Aorta (tissue), 5 donors: ENCODE data around the gene MTCL1. TPM values are rescaled to one million over a fixed set of nuclear protein-coding genes. Genes with fewer than 3 reads are reported as not detected.

ENCODE experiments used
- ATAC-seq: fragments of 200-7000 bp; cut with Tn5 transposase; one replicate; pipeline ENCODE4 v1.9.1; 2022; ENCODE audit warnings: moderate library complexity; ENCODE audit not compliant: low FRiP score
- DNase-seq, 2 donors: peaks; one replicate each; pipeline ENCODE4 v3.0.0-alpha.2; 2020
- H3K27ac ChIP-seq, 2 donors: one replicate each; pipeline ENCODE4 v1.5.1; 2013; ENCODE audit warnings: low read length in 2 of 2, mild to moderate bottlenecking in 2 of 2, moderate library complexity in 2 of 2, control low read depth in 1 of 2, inconsistent platforms in 1 of 2, low read depth in 1 of 2
- H3K27me3 ChIP-seq, 2 donors: one replicate each; pipeline ENCODE4 v1.6.1; 2013; ENCODE audit warnings: control low read depth in 1 of 2, low read length in 1 of 2, mild to moderate bottlenecking in 1 of 2, moderate library complexity in 1 of 2; ENCODE audit not compliant: insufficient read depth in 2 of 2, control insufficient read depth in 1 of 2
- H3K36me3 ChIP-seq, 2 donors: one replicate each; pipeline ENCODE4 v1.6.1; 2013; ENCODE audit warnings: control low read depth in 1 of 2, low read length in 1 of 2, mild to moderate bottlenecking in 1 of 2; ENCODE audit not compliant: insufficient read depth in 2 of 2, control insufficient read depth in 1 of 2
- H3K4me1 ChIP-seq, 2 donors: one replicate each; pipeline ENCODE4 v1.6.1; 2013; ENCODE audit warnings: low read length in 2 of 2, control low read depth in 1 of 2, mild to moderate bottlenecking in 1 of 2, moderate library complexity in 1 of 2; ENCODE audit not compliant: insufficient read depth in 2 of 2, control insufficient read depth in 1 of 2
- H3K4me3 ChIP-seq, 2 donors: one replicate each; pipeline ENCODE4 v1.5.1; 2013; ENCODE audit warnings: low read length in 2 of 2, control low read depth in 1 of 2, mild to moderate bottlenecking in 1 of 2
- H3K9me3 ChIP-seq: one replicate; pipeline ENCODE4 v1.6.1; 2013; ENCODE audit warnings: mild to moderate bottlenecking, low read length; ENCODE audit not compliant: control insufficient read depth
- WGBS, 2 donors: extraction: QIAGEN DNeasy Blood & Tissue Kit; methylation state at CpG; one replicate each; pipeline ENCODE4 v1.1.7; 2013; 5-methylcytosine and 5-hydroxymethylcytosine counted together
- intact Hi-C, 2 donors: fragments of 100-400 bp; cut with DNase I; formaldehyde crosslinking; loops; one replicate each; pipeline versions ENCODE4 v1.14.2 to v1.15.0; 2022
- polyA plus RNA-seq, 2 donors: library from polyadenylated mRNA; stranded (reverse); fragments of 200-250 nt; gene quantifications; one replicate each; pipeline ENCODE4 v1.2.3, GENCODE V29; 2013
- total RNA-seq, 2 donors: library from RNA; stranded (reverse); fragmentation: NEBNext Ultra II Directional; extraction: Animal tissue kit (Norgen Biotek cat#: 25700); gene quantifications; one replicate each; pipeline ENCODE4 v1.2.1, GENCODE V29; 2021
- donor health status: healthy with polysubstance abuse.
- donor health status: Bipolar disorder and iron deficiency.
- donor health status: DM: no; HTN: no; CAD: no.
- donor health status: DM: no; HTN: no; CAD: no.
- donor health status: DM: yes; HTN: yes; CAD: no.

The MTCL1 gene
- total and polyA plus RNA-seq, 4 donors, result 0.75 to 14.2 (median 6.2) TPM

DNA sequence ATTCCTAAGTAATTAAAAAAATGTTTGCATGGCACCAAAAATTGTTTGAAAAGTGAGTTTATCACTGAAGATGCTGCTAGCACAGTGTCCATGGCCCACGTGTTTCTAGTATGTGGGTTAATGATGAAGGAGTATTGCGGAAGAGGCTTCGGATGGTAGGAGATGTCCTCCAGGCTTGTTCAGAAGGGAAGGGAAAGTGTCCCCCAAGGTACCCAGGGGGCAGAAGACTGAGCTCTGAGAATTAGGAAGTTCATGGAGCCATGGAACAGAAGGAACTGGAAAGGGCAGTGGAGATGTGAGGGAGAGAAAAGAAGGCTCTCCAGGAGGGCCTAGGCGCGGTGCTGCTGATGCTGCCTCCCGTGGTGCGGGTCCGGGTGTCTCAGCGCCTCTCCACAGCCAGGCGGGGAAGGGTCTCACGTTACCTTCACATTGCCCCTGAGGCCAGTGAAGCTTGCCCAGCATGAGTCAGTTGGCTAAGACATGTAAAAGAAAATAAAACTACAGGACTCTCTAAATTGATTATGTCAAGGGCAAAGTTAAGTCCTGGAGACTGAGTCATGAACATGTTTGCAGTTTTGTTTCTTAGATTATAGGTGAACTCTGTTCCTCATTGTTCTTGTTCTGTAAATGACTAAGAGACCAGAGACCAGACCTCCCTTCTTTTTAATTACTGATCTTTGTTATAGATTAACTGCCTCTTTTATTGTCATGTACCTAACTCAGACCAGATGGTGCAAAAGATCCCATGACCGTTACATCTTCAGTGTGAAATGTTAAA is 89.0 kb downstream of the MTCL1 start:
- WGBS, 2 donors, result 83 to 84% methylated on average over 12 of the region's 12 CpGs
- intact Hi-C loops, result no loop called here

DNA sequence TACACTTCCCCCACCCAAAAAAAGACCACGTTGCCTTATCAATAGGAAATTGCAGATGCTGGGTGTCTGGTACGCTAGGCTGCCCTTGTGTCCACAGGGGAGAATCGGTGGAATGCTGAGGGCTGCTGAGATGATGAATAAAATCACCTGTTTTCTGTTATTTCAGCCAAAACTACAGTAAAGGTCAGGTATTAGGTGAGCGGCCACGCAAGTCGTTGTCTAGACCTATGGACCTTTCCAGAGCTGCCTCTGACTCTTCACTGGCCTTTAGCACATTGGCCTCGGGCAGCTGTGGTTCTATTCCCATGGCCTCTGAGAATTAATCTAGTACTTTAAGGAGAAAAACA is 89.6 kb downstream of the MTCL1 start:
- no peaks in the 10 kb centered on the region for H3K9me3 ChIP-seq
- 80 to 81% methylated on average over 7 of the region's 7 CpGs for WGBS, 2 donors

More for the DNA sequence above, 89.0 kb downstream of the MTCL1 start:
- no peak for DNase-seq
- H3K27ac ChIP-seq, result no peak overlapping the region
- H3K27me3 ChIP-seq, result no peaks in the 10 kb centered on the region
- H3K9me3 ChIP-seq, result no peaks in the 10 kb centered on the region
- H3K36me3 ChIP-seq, result no peaks in the 10 kb centered on the region
- ATAC-seq, result no peak
- H3K4me1 ChIP-seq, result no peaks in the 10 kb centered on the region
- H3K4me3 ChIP-seq, result no peak overlapping the region

DNA sequence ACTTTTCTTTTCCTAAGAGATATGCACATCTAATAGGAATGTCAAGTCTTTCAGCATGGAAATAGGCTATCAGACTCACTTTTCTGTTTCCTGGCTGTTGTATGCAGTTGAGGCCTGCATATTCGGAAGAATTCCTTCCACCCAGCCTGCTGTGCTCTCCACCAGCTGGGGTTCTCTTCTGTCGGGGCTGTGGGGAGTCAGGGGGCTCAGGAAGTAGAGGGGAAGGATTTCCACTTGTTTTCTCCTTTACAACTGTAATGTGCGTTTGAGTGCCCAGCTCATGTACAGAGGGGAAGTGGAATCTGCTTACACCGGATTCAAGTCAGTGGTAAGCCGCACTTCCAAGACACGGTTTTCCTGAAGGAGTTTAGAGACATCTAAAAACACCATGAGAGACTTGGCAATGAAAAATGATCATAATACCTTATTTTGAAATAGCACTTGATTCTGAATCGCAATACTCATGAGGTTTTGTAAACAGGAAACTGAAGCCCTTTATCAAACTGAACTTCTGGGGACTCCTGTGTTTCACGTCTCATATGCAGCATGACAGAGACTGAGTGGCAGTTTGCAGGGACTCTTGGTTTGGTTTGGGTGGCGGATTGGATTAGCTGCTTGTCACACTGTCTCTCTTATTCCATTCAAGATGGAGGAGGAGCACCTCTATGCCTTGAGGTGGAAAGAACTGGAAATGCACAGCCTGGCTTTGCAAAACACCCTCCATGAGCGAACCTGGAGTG is 90.4 kb downstream of the MTCL1 start:
- H3K36me3 ChIP-seq, result no peaks in the 10 kb centered on the region
- no peak overlapping the region for H3K27ac ChIP-seq
- ATAC-seq, result no peak
- 84 to 90% methylated on average over 10 of the region's 10 CpGs for WGBS, 2 donors
- intact Hi-C loops, result no loop called here
- H3K27me3 ChIP-seq, result no peaks in the 10 kb centered on the region
- H3K9me3 ChIP-seq, result no peaks in the 10 kb centered on the region
- DNase-seq, result no peak
- H3K4me1 ChIP-seq, result no peaks in the 10 kb centered on the region
- no peak overlapping the region for H3K4me3 ChIP-seq

More for the DNA sequence above, 89.6 kb downstream of the MTCL1 start:
- Histone ChIP-seq H3K4me3 (no peak overlapping the region), H3K36me3 (no peaks in the 10 kb centered on the region), H3K27ac (no peak overlapping the region), H3K4me1 (no peaks in the 10 kb centered on the region), H3K27me3 (no peaks in the 10 kb centered on the region)
- ATAC-seq (no peak), DNase-seq (no peak)
- intact Hi-C loops, result no loop called here

DNA sequence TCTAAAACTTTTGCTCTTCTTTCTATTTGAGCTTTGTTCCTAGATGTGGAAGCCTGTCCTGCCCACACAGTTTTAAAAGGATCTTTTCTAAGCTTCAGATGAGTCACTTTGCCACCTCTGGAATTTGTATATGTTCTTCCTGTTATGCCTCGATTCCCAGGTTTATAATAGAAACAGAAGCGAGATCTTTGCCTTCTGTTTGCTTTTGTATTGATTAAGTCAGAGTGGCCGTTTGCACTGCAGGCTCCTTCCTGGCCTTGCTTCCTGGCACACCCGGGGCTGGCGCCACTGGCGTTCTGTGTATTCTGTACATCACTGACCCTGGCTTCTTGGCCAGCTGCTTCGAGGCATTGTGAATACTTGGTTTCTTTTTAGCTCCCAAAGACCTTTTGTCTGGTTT is 91.8 kb downstream of the MTCL1 start:
- no peak for ATAC-seq
- H3K27me3 ChIP-seq, result no peaks in the 10 kb centered on the region
- intact Hi-C loops, result no loop called here
- WGBS, 2 donors, result 74 to 76% methylated on average over 7 of the region's 7 CpGs
- H3K27ac ChIP-seq, result no peak overlapping the region
- H3K36me3 ChIP-seq, result no peaks in the 10 kb centered on the region
- H3K9me3 ChIP-seq, result no peaks in the 10 kb centered on the region
- no peak overlapping the region for H3K4me3 ChIP-seq
- no peak for DNase-seq
- no peaks in the 10 kb centered on the region for H3K4me1 ChIP-seq

DNA sequence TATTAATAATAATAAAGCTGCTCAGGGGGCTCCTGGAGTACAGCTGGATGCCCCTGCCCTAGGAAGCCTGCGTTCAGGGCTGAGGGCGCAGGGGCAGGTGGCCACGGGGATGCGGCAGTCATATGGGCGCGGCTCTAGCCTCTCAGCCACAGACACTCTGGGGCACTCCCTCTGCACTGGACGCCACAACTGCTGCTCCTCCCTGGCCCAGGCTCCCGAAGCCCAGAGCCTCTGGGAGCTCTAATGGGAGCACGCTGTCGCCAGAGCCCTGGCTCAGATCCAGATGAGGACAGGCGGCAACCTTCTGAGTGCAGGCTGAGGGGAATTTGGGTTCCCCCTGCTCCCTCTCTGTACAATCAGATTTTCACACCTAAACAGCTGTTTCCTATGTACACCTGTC is 93.6 kb downstream of the MTCL1 start:
- Histone ChIP-seq H3K4me1 (no peaks in the 10 kb centered on the region), H3K36me3 (no peaks in the 10 kb centered on the region), H3K4me3 (no peak overlapping the region), H3K9me3 (no peaks in the 10 kb centered on the region), H3K27ac (no peak overlapping the region), H3K27me3 (no peaks in the 10 kb centered on the region)
- DNase-seq (no peak), ATAC-seq (no peak)
- intact Hi-C loops, result no loop called here
- WGBS, 2 donors, result 69 to 71% methylated on average over 11 of the region's 11 CpGs

DNA sequence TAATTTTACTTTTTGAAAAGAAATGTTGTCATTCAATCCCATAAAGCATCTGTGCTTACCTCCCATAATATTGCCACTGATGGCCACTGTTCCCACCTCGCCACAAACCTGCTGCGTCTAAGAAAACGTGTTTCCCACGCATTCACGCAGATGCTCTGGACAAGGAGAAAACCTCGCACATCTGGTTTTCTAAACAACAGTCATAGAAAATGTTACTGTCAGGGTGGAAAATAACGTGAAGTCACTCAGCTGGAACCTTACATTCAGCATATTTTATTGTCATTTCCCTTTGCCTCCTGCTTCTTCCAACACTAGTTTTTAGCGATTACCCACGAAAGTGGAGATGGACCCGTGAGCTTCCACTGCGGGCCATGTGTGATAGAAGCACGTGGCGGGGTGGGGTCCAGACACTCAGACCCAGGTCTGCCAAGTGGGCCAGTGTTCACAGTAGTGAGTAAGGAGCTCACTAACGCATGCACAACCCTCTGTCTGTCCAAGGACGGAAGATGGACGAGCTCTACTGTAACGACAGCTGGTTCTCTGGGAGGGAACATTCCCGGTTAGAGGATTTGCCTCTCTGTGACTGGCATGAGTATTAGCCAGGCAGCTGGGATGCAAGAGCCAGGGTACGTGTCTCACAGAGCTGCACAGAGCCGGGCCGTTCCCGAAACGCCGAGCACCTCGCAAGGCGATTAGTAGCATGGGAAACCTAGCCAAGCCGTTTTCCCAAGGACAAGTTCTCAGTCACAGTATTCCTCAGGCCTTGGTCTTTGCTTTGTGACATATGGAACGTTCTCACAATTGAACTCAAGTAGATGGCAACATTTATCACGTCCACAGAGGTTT is 94.5 kb downstream of the MTCL1 start:
- Histone ChIP-seq H3K27me3 (no peaks in the 10 kb centered on the region), H3K4me3 (peak overlapping the region; percentile 6 to 60), H3K9me3 (no peaks in the 10 kb centered on the region), H3K36me3 (no peaks in the 10 kb centered on the region), H3K27ac (peak overlapping the region in 1 of 2 donors; percentile 62), H3K4me1 (no peaks in the 10 kb centered on the region)
- intact Hi-C loops, result loop anchor here in 1 of 2 donors (10.0 kb wide), 1 partner anchor 255 kb away; no protein-coding TSS in a partner anchor
- 38 to 42% methylated on average over 29 of the region's 29 CpGs for WGBS, 2 donors
- ATAC-seq (peak; percentile 8), DNase-seq (peak in 1 of 2 donors; percentile 60)

DNA sequence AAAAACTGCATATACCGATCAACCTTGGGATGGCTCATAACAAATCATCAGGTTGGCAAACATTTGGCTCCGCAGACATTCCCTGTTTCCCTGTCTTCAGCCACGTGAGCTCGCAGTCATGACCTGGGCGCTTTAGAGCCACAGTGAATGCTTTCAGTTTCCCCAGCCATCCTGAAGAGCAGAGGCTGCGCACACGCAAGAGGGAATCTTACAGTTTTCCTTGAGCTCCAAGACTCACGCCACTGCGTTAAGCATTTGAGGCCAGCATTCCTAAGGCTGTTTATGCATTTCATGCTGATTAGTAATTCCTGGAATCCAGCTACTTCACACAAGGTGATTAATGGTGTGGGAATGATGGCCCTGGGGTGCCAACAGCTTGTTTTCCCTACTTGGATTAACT is 95.1 kb downstream of the MTCL1 start:
- Histone ChIP-seq H3K4me3 (peak overlapping the region; percentile 6 to 60), H3K27me3 (no peaks in the 10 kb centered on the region), H3K4me1 (no peaks in the 10 kb centered on the region), H3K9me3 (no peaks in the 10 kb centered on the region), H3K36me3 (no peaks in the 10 kb centered on the region), H3K27ac (peak overlapping the region in 1 of 2 donors; percentile 62)
- ATAC-seq (no peak), DNase-seq (no peak)
- intact Hi-C loops, result loop anchor here in 1 of 2 donors (10.0 kb wide), 1 partner anchor 254 kb away; no protein-coding TSS in a partner anchor
- WGBS, 2 donors, result 15 to 22% methylated on average over 9 of the region's 9 CpGs

DNA sequence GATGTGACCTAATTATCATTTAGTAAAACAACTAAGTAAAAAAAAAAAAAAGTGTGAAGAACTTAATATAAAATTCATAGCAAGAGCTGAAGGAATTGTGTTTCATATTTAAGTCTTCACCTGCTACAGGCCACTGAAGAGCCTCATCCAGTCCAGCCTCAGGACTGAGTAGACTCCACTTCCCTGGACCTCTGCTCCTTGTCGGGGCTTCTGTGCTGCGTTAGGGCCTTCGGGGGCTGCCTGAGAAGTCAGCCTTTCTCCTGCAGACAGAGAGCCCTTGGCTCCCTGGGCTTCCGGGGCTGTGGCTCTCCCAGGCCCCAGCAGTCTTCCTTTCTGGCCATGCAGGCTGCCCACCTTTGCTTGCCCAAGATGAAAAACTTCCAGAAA is 95.5 kb downstream of the MTCL1 start:
- ATAC-seq, result no peak
- WGBS, 2 donors, result 88% methylated on average over 4 of the region's 4 CpGs
- no peaks in the 10 kb centered on the region for H3K27me3 ChIP-seq
- intact Hi-C loops, result loop anchor here in 1 of 2 donors (10.0 kb wide), 1 partner anchor 254 kb away; no protein-coding TSS in a partner anchor
- no peaks in the 10 kb centered on the region for H3K9me3 ChIP-seq
- peak overlapping the region in 1 of 2 donors; percentile 34 for H3K27ac ChIP-seq
- no peaks in the 10 kb centered on the region for H3K36me3 ChIP-seq
- H3K4me3 ChIP-seq, result no peak overlapping the region
- H3K4me1 ChIP-seq, result no peaks in the 10 kb centered on the region
- DNase-seq, result no peak
